HepG2 (cell line): ENCODE measurements around the gene CSNK1D. TPM values are rescaled to one million over a fixed set of nuclear protein-coding genes. Genes with fewer than 3 reads are reported as not detected.

ENCODE experiments used
- AHR ChIP-seq: IDR thresholded peaks from 2 replicates; pipeline ENCODE4 v1.6.1; 2018; ENCODE audit warnings: missing genetic modification reagents, missing compliant biosample characterization
- ATAD3A ChIP-seq: sonication (generic); formaldehyde crosslinking; IDR thresholded peaks from 2 replicates; pipeline ENCODE4 v1.4.0; 2020; ENCODE audit warnings: missing genetic modification reagents
- CCDC6 ChIP-seq: sonication (generic); formaldehyde crosslinking; IDR thresholded peaks from 2 replicates; pipeline ENCODE4 v1.8.1; 2022; ENCODE audit warnings: mild to moderate bottlenecking, missing genetic modification reagents, moderate library complexity
- GABPA ChIP-seq, 2 experiments: IDR thresholded peaks; 2 replicates each; pipeline ENCODE4 v1.6.1; 2011 to 2016; ENCODE audit warnings: low read depth in 2 of 2, low read length in 1 of 2, missing biosample characterization in 1 of 2, missing genetic modification characterization in 1 of 2
- JUNB ChIP-seq: sonication (generic); formaldehyde crosslinking; IDR thresholded peaks from 2 replicates; pipeline ENCODE4 v1.8.0; 2022; ENCODE audit warnings: missing genetic modification reagents, mild to moderate bottlenecking, borderline replicate concordance
- MEF2D ChIP-seq: sonication (generic); formaldehyde crosslinking; IDR thresholded peaks from 2 replicates; pipeline ENCODE4 v1.5.1; 2020; ENCODE audit warnings: mild to moderate bottlenecking, missing genetic modification reagents
- NRL ChIP-seq: sonication (generic); formaldehyde crosslinking; IDR thresholded peaks from 2 replicates; pipeline ENCODE4 v1.5.0; 2020; ENCODE audit warnings: missing genetic modification reagents, mild to moderate bottlenecking, moderate library complexity, borderline replicate concordance
- PHF5A ChIP-seq: IDR thresholded peaks from one replicate; pipeline ENCODE4 v1.6.1; 2018; ENCODE audit warnings: low read depth, missing genetic modification reagents; ENCODE audit not compliant: unreplicated experiment
- RBFOX2 ChIP-seq: fragments of 200-400 bp; formaldehyde crosslinking; IDR thresholded peaks from 2 replicates; pipeline ENCODE4 v1.6.1; 2017; ENCODE audit warnings: low read depth, mild to moderate bottlenecking, low read length
- RELA ChIP-seq: sonication (generic); formaldehyde crosslinking; IDR thresholded peaks from 2 replicates; pipeline ENCODE4 v1.4.0; 2020; ENCODE audit warnings: missing genetic modification reagents
- RXRA ChIP-seq: sonication (generic); formaldehyde crosslinking; IDR thresholded peaks from 2 replicates; pipeline ENCODE4 v1.5.1; 2020; ENCODE audit warnings: missing genetic modification reagents
- SCMH1 ChIP-seq: sonication (generic); formaldehyde crosslinking; IDR thresholded peaks from 2 replicates; pipeline ENCODE4 v1.9.0; 2021; ENCODE audit warnings: missing genetic modification reagents, mild to moderate bottlenecking, borderline replicate concordance
- ZNF136 ChIP-seq: sonication (generic); formaldehyde crosslinking; IDR thresholded peaks from 2 replicates; pipeline ENCODE4 v1.8.1; 2022; ENCODE audit warnings: low read depth, mild to moderate bottlenecking, moderate library complexity, missing genetic modification reagents
- ZNF432 ChIP-seq: sonication (generic); formaldehyde crosslinking; IDR thresholded peaks from 2 replicates; pipeline ENCODE4 v1.5.0; 2020; ENCODE audit warnings: missing genetic modification reagents, mild to moderate bottlenecking, borderline replicate concordance
- ZNF446 ChIP-seq: sonication (generic); formaldehyde crosslinking; IDR thresholded peaks from 2 replicates; pipeline ENCODE4 v1.5.0; 2020; ENCODE audit warnings: mild to moderate bottlenecking, missing genetic modification reagents
- polyA plus RNA-seq, 8 experiments: library from polyadenylated mRNA; depleted of rRNA in 3 of 8; stranded (reverse) in 7 of 8; unstranded in 1 of 8; fragments of >200 nt; fragmentation: Illumina TruSeq in 4 of 8; extraction: Trizol in 4 of 8; gene quantifications; 2 replicates each; pipeline versions ENCODE4 v1.2.1 to v1.2.3, GENCODE V29; 2011 to 2016; ENCODE audit warnings: low read depth in 4 of 8, missing spikeins in 1 of 8, mixed read lengths in 1 of 8; ENCODE audit not compliant: insufficient read depth in 1 of 8
- total RNA-seq, 5 experiments: library from RNA; depleted of rRNA; stranded (reverse); fragments of >200 nt; fragmentation: Illumina TruSeq; extraction: Trizol; gene quantifications; 2 replicates each; pipeline ENCODE4 v1.2.3, GENCODE V29; 2016; ENCODE audit warnings: low read depth in 1 of 5
- TF ChIP-seq, protein P1 (sequence below): fragments of 450-650 bp; IDR thresholded peaks from 2 replicates; pipeline ENCODE4 v1.6.1; 2017
- TF ChIP-seq, protein P2 (sequence below): sonication (generic); formaldehyde crosslinking; IDR thresholded peaks from 2 replicates; pipeline ENCODE4 v1.5.1; 2020; ENCODE audit warnings: mild to moderate bottlenecking, missing genetic modification reagents, borderline replicate concordance
- TF ChIP-seq, protein P3 (sequence below): sonication (generic); formaldehyde crosslinking; IDR thresholded peaks from 2 replicates; pipeline ENCODE4 v1.5.0; 2020; ENCODE audit warnings: mild to moderate bottlenecking, missing genetic modification reagents
- TF ChIP-seq, protein P4 (sequence below): sonication (generic); formaldehyde crosslinking; IDR thresholded peaks from 2 replicates; pipeline ENCODE4 v1.4.0; 2020; ENCODE audit warnings: mild to moderate bottlenecking, missing genetic modification reagents
- TF ChIP-seq, protein P5 (sequence below): IDR thresholded peaks from 2 replicates; pipeline ENCODE4 v1.6.1; 2016; ENCODE audit warnings: missing biosample characterization, missing genetic modification reagents, low read depth

CSNK1D gene
- total and polyA plus RNA-seq, 2 of the 13 experiments (the other 11 are each of a cell fraction or from before 2014, with no cell fraction given) = 31.5 to 128 TPM

DNA sequence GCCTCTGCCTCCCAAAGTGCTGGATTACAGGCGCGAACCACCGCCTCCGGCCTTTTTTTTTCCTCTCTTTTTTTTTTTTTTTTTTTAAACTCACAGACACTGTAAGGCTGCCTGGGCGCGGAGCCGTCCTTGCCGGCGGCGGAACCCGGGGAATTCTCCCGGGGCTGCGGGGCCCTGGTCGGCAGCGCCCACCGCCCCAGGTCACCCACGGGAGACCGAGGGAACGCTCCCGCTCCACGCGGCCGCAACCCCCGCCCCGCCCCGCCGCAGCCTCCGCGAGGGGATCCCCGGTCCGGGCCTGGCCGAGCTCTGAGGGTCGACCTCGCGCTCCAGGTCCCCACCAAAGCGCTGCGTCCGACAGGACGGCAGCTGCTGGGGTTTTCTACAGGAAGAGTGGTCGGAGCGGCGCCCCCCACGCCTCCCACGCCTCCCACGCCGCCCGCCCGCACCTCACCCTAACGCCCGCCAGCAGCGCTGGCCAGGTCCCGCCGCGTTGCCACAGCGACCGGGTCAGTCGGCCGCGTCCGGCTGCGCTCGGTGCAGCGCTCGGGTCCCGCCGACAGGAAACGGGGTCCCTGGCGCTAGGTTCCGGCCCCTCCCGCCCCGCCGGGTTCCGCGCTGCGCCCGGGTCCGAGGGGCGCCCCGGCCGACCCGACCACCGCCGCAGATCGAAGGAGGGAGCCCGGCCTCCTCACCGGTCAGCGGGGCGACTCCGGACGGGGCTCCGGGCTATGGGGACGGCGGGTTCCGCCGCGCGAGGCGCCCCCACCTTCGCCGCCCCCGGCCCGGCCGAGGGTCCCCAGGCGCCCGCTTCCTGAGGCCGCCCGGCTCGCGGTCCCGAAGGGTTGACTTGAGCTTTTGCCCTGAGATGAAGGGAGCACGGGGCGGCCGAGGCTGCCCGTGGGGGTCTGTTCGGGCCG is 60.9 kb downstream of the CSNK1D start, which contains the start of gene CCDC57 (continued):
- TF ChIP-seq NRL (no peak; the same call in none of the 2 replicates), JUNB (no peak), PHF5A (CRISPR knock-in tag) (peak; percentile 91), MEF2D (no peak), RXRA (peak; percentile 59; the same call in 1 of the 2 replicates), AHR (CRISPR knock-in tag) (0 out of 2 replicates have a peak, but pooled peaks have one; percentile 45), ATAD3A (CRISPR knock-in tag) (no peak), CCDC6 (CRISPR knock-in tag) (peak; percentile 97), SCMH1 (CRISPR knock-in tag) (no peak), ZNF446 (no peak), ZNF432 (CRISPR knock-in tag) (0 out of 2 replicates have a peak, but pooled peaks have one; percentile 28), GABPA (IDR thresholded peaks at IDR 0.05; ENCODE audit: low read depth, low read length) (peak; percentile 88), GABPA (CRISPR knock-in tag; IDR thresholded peaks at IDR 0.05; ENCODE audit: low read depth) (peak; percentile 80), RELA (CRISPR knock-in tag) (peak; percentile 96), ZNF136 (no peak), RBFOX2 (peak; percentile 90)
- TF ChIP-seq, protein P1, sequence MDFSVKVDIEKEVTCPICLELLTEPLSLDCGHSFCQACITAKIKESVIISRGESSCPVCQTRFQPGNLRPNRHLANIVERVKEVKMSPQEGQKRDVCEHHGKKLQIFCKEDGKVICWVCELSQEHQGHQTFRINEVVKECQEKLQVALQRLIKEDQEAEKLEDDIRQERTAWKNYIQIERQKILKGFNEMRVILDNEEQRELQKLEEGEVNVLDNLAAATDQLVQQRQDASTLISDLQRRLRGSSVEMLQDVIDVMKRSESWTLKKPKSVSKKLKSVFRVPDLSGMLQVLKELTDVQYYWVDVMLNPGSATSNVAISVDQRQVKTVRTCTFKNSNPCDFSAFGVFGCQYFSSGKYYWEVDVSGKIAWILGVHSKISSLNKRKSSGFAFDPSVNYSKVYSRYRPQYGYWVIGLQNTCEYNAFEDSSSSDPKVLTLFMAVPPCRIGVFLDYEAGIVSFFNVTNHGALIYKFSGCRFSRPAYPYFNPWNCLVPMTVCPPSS = no peak
- TF ChIP-seq, protein P2, sequence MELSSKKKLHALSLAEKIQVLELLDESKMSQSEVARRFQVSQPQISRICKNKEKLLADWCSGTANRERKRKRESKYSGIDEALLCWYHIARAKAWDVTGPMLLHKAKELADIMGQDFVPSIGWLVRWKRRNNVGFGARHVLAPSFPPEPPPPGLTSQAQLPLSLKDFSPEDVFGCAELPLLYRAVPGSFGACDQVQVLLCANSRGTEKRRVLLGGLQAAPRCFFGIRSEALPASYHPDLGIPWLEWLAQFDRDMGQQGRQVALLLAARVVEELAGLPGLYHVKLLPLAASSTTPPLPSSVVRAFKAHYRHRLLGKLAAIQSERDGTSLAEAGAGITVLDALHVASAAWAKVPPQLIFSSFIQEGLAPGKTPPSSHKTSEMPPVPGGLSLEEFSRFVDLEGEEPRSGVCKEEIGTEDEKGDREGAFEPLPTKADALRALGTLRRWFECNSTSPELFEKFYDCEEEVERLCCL (CRISPR knock-in tag) = no peak; the same call in 1 of the 2 replicates
- TF ChIP-seq, protein P3, sequence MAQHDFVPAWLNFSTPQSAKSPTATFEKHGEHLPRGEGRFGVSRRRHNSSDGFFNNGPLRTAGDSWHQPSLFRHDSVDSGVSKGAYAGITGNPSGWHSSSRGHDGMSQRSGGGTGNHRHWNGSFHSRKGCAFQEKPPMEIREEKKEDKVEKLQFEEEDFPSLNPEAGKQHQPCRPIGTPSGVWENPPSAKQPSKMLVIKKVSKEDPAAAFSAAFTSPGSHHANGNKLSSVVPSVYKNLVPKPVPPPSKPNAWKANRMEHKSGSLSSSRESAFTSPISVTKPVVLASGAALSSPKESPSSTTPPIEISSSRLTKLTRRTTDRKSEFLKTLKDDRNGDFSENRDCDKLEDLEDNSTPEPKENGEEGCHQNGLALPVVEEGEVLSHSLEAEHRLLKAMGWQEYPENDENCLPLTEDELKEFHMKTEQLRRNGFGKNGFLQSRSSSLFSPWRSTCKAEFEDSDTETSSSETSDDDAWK (CRISPR knock-in tag) = no peak
- TF ChIP-seq, protein P4, sequence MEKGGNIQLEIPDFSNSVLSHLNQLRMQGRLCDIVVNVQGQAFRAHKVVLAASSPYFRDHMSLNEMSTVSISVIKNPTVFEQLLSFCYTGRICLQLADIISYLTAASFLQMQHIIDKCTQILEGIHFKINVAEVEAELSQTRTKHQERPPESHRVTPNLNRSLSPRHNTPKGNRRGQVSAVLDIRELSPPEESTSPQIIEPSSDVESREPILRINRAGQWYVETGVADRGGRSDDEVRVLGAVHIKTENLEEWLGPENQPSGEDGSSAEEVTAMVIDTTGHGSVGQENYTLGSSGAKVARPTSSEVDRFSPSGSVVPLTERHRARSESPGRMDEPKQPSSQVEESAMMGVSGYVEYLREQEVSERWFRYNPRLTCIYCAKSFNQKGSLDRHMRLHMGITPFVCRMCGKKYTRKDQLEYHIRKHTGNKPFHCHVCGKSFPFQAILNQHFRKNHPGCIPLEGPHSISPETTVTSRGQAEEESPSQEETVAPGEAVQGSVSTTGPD (CRISPR knock-in tag) = no peak
- TF ChIP-seq, protein P5, sequence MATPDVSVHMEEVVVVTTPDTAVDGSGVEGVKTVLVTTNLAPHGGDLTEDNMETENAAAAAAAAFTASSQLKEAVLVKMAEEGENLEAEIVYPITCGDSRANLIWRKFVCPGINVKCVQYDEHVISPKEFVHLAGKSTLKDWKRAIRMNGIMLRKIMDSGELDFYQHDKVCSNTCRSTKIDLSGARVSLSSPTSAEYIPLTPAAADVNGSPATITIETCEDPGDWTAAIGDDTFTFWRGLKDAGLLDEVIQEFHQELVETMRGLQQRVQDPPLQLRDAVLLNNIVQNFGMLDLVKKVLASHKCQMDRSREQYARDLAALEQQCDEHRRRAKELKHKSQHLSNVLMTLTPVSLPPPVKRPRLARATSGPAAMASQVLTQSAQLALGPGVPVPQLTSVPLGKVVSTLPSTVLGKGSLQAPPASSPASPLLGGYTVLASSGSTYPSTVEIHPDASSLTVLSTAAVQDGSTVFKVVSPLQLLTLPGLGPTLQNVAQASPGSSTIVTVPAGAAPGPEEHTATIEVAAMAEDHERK (CRISPR knock-in tag) = no peak
